Activated naive CD4-positive, alpha-beta T cell treated with anti-CD3 and anti-CD28 coated beads, Interleukin-2, amount 50 U/mL, for 24 hours (primary cell): ENCODE measurements around the gene NOVA2.

Experiments
- H3K27ac Mint-ChIP-seq: one replicate; pipeline ENCODE4 v1.8.0; 2021; ENCODE audit warnings: mild to moderate bottlenecking, mixed read lengths
- H3K27me3 Mint-ChIP-seq: one replicate; pipeline ENCODE4 v1.8.0; 2021; ENCODE audit warnings: mixed read lengths
- H3K36me3 Mint-ChIP-seq: one replicate; pipeline ENCODE4 v1.8.0; 2021; ENCODE audit warnings: mixed read lengths
- H3K4me1 Mint-ChIP-seq: one replicate; pipeline ENCODE4 v1.8.0; 2021; ENCODE audit warnings: mixed read lengths
- H3K4me3 Mint-ChIP-seq: one replicate; pipeline ENCODE4 v1.8.0; 2021; ENCODE audit warnings: mild to moderate bottlenecking, mixed read lengths
- H3K9me3 Mint-ChIP-seq: one replicate; pipeline ENCODE4 v1.8.0; 2021; ENCODE audit warnings: mixed read lengths

The NOVA2 gene

GRCh38 chr19:45973553-45974338 is at the start of gene NOVA2:
Gene NOVA2 (minus strand): TSS chr19:45973865. CDS start chr19:45973351, 514 bp downstream.
- Mint-ChIP-seq H3K27me3 (peaks cover 45% of the 10 kb centered on the region), H3K9me3 (no peaks in the 10 kb centered on the region), H3K4me1 (peaks cover 18% of the 10 kb centered on the region), H3K36me3 (no peaks in the 10 kb centered on the region), H3K4me3 (peak within 1 kb of the TSS; percentile 34), H3K27ac (no peak within 1 kb of the TSS)

- no peak overlapping the region for H3K27ac Mint-ChIP-seq
- no peak overlapping the region for H3K4me3 Mint-ChIP-seq
- peaks cover 20% of the 10 kb centered on the region for H3K27me3 Mint-ChIP-seq
- no peaks in the 10 kb centered on the region for H3K9me3 Mint-ChIP-seq
- H3K36me3 Mint-ChIP-seq: no peaks in the 10 kb centered on the region
- H3K4me1 Mint-ChIP-seq: peaks cover 18% of the 10 kb centered on the region
These were observed 49.7 kb upstream of the NOVA2 start for GRCh38 chr19:46023311-46023779.

- Mint-ChIP-seq H3K36me3 (no peaks in the 10 kb centered on the region), H3K27ac (no peak within 1 kb of the TSS), H3K9me3 (no peaks in the 10 kb centered on the region), H3K4me3 (no peak within 1 kb of the TSS), H3K27me3 (peaks cover 20% of the 10 kb centered on the region), H3K4me1 (peaks cover 18% of the 10 kb centered on the region)
These were observed 49.0 kb upstream of the NOVA2 start, which contains the start of gene PGLYRP1 for GRCh38 chr19:46022431-46023310. Gene PGLYRP1 (minus strand): TSS chr19:46023053. CDS start chr19:46023021, 32 bp downstream.

GRCh38 chr19:46022061-46022430 is 48.4 kb upstream of the NOVA2 start:
- Mint-ChIP-seq H3K4me3 (no peak overlapping the region), H3K4me1 (peaks cover 18% of the 10 kb centered on the region), H3K9me3 (no peaks in the 10 kb centered on the region), H3K36me3 (no peaks in the 10 kb centered on the region), H3K27me3 (peaks cover 20% of the 10 kb centered on the region), H3K27ac (no peak overlapping the region)

GRCh38 chr19:46021531-46022041 is 47.9 kb upstream of the NOVA2 start:
- peaks cover 18% of the 10 kb centered on the region for H3K27me3 Mint-ChIP-seq
- H3K36me3 Mint-ChIP-seq: no peaks in the 10 kb centered on the region
- H3K4me1 Mint-ChIP-seq: peaks cover 18% of the 10 kb centered on the region
- no peaks in the 10 kb centered on the region for H3K9me3 Mint-ChIP-seq
- H3K4me3 Mint-ChIP-seq: no peak overlapping the region
- no peak overlapping the region for H3K27ac Mint-ChIP-seq

GRCh38 chr19:46020819-46021125 is 47.1 kb upstream of the NOVA2 start:
- Mint-ChIP-seq H3K27me3 (peaks cover 14% of the 10 kb centered on the region), H3K9me3 (no peaks in the 10 kb centered on the region), H3K27ac (no peak overlapping the region), H3K36me3 (no peaks in the 10 kb centered on the region), H3K4me1 (peaks cover 16% of the 10 kb centered on the region), H3K4me3 (no peak overlapping the region)

GRCh38 chr19:46019270-46019669 is 45.6 kb upstream of the NOVA2 start:
- no peak overlapping the region for H3K4me3 Mint-ChIP-seq
- no peak overlapping the region for H3K27ac Mint-ChIP-seq
- no peaks in the 10 kb centered on the region for H3K36me3 Mint-ChIP-seq
- peaks cover 20% of the 10 kb centered on the region for H3K4me1 Mint-ChIP-seq
- H3K9me3 Mint-ChIP-seq: no peaks in the 10 kb centered on the region
- peaks cover 16% of the 10 kb centered on the region for H3K27me3 Mint-ChIP-seq

- Mint-ChIP-seq H3K36me3 (no peaks in the 10 kb centered on the region), H3K27me3 (peaks cover 12% of the 10 kb centered on the region), H3K4me3 (no peak overlapping the region), H3K4me1 (peaks cover 21% of the 10 kb centered on the region), H3K9me3 (no peaks in the 10 kb centered on the region), H3K27ac (no peak overlapping the region)
These were observed 45.1 kb upstream of the NOVA2 start for GRCh38 chr19:46018729-46019251.

- Mint-ChIP-seq H3K27ac (no peak overlapping the region), H3K4me3 (no peak overlapping the region), H3K9me3 (no peaks in the 10 kb centered on the region), H3K36me3 (no peaks in the 10 kb centered on the region), H3K4me1 (peaks cover 21% of the 10 kb centered on the region), H3K27me3 (peaks cover 10% of the 10 kb centered on the region)
These were observed 44.4 kb upstream of the NOVA2 start for GRCh38 chr19:46017874-46018675.

- Mint-ChIP-seq H3K27ac (no peak overlapping the region), H3K27me3 (peaks cover 10% of the 10 kb centered on the region), H3K4me3 (peak overlapping the region; percentile 89), H3K4me1 (peaks cover 21% of the 10 kb centered on the region), H3K36me3 (no peaks in the 10 kb centered on the region), H3K9me3 (no peaks in the 10 kb centered on the region)
These were observed 43.4 kb upstream of the NOVA2 start for GRCh38 chr19:46017095-46017429.

- peaks cover 10% of the 10 kb centered on the region for H3K27me3 Mint-ChIP-seq
- peaks cover 21% of the 10 kb centered on the region for H3K4me1 Mint-ChIP-seq
- H3K27ac Mint-ChIP-seq: peak overlapping the region; percentile 6
- H3K36me3 Mint-ChIP-seq: no peaks in the 10 kb centered on the region
- H3K9me3 Mint-ChIP-seq: no peaks in the 10 kb centered on the region
- H3K4me3 Mint-ChIP-seq: peak overlapping the region; percentile 89
These were observed 42.9 kb upstream of the NOVA2 start for GRCh38 chr19:46016426-46017094.

- H3K4me3 Mint-ChIP-seq: peak overlapping the region; percentile 89
These were observed 42.2 kb upstream of the NOVA2 start for GRCh38 chr19:46015687-46016425.

GRCh38 chr19:46014941-46015686 is 41.4 kb upstream of the NOVA2 start:
- Mint-ChIP-seq H3K4me3 (peak overlapping the region; percentile 81), H3K4me1 (peaks cover 21% of the 10 kb centered on the region), H3K27ac (peak overlapping the region; percentile 17), H3K36me3 (no peaks in the 10 kb centered on the region), H3K9me3 (no peaks in the 10 kb centered on the region), H3K27me3 (peaks cover 10% of the 10 kb centered on the region)

More at GRCh38 chr19:46015687-46016425, 42.2 kb upstream of the NOVA2 start:
- Mint-ChIP-seq H3K27me3 (peaks cover 10% of the 10 kb centered on the region), H3K27ac (peak overlapping the region; percentile 17), H3K9me3 (no peaks in the 10 kb centered on the region), H3K4me1 (peaks cover 21% of the 10 kb centered on the region), H3K36me3 (no peaks in the 10 kb centered on the region)
